CD4-positive, alpha-beta T cell treated with Interleukin-17A for 1 hour (primary cell): ENCODE measurements around the gene SCAI.
"Not testable (repeated sequence)": the region's sequence is repeated elsewhere in the genome, so short reads cannot be mapped to it uniquely, and the experiment has no call there.

Source experiments
- DNase-seq: peaks from one replicate; pipeline ENCODE4 v3.0.0-alpha.2; 2020

Gene SCAI

DNA sequence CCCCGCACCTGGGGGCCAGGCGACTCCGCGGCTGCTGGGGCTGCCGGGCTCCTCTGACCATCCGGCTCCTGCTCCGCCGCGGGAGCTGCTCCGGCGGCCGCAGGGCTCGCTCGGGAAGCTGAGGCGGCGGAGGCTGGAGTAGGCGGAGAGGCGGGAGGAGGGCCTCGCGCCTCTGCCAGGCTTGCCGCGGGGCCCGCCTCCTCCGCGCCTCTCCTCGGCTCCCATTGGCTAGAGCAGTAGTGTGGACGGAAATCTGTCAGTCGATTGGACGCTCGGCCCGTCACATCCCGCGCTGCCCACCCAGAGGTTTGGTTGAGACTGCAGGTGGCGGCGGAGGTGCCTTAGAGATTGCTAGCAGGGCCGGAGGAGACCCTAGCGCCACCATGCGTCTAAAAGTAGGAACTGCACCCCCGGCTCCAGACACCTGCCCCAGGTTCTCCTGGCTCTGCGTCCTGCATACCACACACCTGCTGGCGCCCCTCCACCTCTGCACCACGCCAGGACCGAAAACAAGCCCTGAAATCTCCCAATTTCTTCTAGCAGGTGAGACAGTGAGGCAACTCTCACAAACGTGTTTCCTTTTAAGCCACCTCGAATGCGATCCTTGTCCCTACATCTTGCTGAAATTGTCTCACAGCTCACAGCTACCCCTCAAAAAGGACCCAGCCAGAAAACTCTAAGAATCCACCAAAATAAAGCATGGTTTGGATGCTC lies at the start of gene SCAI:
Gene SCAI (minus strand): TSS at position 152 of the 714 bp plus-strand sequence. CDS start 91 bp downstream, at position 61.
- peak; percentile 99 for DNase-seq

DNA sequence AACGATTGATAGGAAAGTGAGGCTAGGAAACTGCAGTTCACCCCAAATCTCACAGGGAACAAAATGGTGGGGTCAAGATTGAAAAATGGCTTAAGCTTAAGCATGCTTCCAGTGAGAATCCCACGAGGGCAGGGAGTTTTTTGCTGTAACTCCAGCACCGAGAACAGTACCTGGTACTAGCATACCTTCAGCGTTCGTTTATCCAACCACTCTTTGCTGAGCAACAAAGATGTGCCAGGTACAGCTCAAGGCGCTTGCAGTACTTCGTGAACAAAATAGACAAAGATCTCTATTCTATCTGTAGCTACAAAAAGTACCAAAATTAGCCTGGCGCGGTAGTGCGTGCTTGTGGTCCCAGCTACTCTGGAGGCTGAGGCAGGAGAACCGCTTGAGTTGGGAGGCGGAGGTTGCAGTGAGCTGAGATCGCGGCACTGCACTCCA lies 47.1 kb upstream of the SCAI start:
- peak; percentile 32 for DNase-seq

DNA sequence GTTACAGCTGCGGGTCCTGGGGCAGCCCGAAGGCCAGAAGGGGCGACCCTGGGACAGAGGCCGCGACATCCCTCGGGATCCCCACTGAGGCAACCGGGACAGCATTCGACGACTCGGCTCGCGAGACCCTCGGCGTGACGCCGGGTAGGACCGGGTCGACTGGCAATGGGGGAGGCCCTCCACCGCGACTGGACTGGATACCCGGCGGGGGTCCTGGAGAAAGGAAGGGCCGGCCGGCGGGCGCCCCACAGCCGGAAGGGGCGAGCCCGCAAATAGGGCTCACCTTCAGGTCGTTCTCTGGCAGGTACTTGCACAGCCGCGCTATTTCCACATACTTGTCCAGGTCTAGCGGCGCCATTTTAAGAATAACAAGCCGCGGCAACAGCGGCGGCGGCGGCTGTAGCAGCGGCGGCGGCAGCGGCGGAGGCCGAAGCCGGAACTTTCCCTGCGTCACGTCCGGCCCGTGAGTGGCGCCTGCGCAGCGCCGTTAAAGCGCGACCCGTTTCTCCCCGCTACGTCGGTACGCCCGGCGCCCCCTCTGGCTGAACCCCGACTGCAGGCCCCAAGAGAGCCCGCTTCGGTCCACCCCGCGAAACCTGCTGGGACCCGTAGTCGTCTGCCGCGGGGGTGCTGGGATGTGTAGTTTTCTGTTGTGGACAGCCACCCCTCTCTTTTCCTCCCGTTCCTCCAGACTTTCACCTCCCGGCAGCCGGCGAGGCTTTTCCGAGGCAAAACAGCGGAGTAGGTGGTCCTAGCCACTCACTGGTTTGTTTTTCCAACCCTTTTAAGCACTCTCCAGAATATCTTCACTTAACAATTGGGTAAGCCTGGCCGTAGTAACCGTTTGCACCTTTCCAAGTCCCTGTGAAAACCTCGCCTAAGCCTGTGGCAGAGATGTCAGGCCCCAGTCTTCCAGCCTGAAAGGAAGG lies 46.3 kb upstream of the SCAI start, which contains the start of gene PPP6C:
Gene PPP6C (minus strand): TSS at position 443 of the 929 bp plus-strand sequence. CDS start 85 bp downstream, at position 358.
- peak; percentile 97 for DNase-seq

DNA sequence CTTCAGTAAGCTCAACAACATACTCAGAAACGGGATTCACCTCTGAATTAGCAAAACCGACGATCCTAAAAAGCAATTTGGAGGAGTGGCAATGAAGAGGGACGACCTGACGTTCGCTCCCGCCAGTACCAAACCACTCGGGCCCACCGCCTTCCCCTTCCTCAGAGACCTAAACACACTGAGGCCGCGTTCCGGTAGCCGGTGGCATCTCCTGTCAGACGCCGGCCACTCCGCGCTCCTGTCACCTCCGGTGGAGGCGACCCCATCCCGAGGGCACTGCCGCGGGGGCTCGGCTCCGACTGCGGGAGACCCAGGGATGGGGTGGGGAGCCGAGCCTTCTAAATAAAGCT lies 45.7 kb upstream of the SCAI start:
- peak; percentile 43 for DNase-seq

DNA sequence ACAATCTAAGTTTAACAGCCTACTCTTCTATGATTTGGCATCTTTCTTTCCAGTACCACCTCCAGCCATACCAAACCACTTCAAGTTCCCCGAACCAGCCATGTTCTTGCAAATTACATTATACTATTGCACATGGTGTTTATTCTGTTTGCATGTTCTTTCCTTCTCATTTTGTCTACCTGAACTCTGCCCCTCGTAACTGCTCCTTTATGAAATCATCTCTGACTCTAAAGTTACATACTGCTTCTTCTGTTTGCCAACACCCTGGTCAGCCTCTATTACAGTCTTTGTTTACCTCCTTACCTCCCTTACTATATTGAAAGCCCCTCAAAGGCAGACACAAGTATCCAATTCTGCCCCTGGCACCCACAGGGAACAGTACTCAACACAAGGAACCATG lies 40.2 kb upstream of the SCAI start:
- DNase-seq = no peak

DNA sequence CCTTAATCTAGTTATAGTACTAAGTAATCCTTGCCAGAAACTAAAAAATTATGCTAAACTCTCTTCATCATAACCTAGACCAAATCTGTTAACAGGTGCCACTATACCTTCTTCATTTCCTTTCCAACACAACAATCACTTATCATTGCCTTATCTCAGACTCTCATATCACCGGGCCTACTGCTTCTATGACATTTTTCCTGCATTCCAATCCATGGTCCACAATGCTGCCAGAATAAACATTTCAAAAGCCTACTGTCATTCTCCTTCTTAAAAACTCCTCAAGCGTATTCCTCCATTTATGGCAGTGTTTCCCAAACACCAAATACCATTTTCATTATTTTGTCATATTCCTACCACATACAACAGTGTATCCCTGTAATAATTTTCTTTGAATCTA lies 39.7 kb upstream of the SCAI start:
- no peak for DNase-seq

DNA sequence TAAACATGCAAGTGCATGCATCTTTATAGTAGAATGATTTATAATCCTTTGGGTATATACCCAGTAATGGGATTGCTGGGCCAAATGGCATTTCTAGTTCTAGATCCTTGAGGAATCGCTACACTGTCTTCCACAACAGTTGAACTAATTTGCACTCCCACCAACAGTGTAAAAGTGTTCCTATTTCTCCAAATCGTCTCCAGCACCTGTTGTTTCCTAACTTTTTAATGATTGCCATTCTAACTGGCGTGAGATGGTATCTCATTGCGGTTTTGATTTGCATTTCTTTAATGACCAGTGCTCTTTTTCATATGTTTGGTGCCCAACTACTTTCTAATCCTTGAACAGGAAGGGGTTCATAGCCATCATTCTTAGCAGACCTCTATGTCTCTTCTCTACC lies 38.4 kb upstream of the SCAI start:
- DNase-seq = not testable (repeated sequence)

DNA sequence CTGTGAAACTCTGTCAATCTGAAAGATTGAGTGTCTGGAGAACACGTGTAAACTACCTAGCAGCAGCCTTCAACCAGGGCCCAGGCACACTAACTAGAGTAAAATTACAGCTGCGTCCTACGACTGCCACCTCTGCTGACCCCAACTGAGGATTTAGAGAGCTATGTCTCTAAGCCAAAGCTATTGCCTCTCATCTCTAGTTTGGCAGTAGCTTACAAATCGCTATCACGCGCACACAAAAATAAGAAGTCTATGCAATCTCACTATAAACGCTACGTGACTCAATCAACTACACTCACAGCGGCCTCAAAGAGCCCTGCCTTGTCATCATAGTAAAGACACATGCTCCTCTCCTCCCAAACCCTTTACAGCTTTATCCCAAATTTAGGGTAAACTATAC lies 37.5 kb upstream of the SCAI start:
- DNase-seq = no peak

DNA sequence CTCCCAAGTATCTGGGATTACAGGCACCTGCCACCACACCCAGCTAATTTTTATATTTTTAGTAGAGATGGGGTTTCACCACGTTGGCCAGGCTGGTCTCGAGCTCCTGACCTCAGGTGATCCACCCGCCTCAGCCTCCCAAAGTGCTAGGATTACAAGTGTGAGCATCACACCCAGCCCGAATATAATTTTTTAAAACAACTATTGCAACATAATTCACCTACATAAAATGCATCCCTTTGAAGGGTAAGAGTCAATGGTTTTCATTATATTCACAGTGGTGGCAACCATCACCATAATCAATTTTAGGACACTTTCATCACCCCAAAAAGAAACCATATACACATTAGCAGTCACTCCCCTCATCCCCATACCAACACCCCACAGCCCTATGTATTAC lies 36.4 kb upstream of the SCAI start:
- not testable (repeated sequence) for DNase-seq

DNA sequence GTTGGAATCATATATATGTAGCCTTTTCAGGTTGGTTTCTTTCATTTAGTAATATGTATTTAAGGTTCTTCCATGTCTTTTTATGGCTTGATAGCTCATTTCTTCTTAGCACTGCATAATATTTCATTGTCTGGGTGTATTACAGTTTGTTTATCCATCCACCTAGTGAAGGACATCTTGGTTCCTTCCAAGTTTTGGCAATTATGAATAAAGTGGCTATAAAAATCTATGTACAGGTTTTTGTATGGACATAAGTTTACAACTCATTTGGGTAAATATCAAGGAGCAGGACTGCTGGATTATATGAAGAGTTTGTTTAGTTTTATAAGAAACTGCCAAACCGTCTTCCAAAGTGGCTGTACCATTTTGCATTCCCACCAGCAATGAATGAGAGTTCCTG lies 34.6 kb upstream of the SCAI start:
- no peak for DNase-seq

DNA sequence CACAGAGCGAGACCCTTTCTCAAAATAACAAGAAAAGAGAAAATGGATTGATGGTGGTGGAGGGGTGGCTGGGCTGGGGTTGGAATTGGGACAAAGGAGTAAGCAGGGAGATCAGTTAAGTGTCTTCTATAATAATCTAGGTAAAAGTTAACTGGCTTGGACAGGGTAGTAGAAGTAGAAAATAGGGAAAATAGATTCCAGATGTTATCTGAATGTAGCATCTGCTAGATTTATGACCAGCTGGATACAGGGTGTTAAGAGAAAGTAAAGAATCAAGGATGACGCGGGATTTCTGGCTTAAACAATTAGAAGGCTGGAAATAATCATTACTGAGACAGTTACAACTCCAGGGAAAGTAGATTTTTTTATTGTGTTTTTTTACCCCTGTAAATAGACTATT lies 33.3 kb upstream of the SCAI start:
- no peak for DNase-seq

DNA sequence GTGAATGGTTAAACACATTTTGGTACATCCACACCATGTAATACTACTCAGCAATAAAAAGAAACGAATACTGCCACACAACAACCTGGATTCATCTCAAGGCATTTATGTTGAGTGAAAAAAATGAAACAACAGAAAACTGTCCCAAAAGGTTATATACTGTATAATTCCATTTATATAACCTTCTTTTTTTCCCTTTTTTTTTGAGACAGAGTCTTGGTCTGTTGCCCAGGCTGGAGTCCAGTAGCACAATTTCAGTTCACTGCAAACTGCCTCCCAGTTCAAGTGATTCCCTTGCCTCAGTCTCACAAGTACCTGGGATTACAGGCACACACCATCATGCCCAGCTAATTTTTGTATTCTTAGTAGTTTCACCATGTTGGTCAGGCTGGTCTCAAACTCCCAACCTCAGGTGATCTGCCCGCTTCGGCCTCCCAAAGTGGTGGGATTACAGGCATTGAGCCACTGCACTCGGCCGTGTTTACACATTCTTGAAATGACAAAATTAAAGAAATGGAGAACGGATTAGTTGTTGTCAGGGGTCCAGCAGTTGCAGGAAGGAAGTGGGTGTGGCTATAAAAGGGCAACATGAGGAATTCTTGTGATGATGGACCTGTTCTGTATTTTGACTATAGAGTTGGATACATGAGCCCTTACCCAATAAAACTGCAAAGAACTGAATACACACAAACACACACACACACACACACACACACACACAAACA lies 28.9 kb upstream of the SCAI start:
- DNase-seq = no peak

DNA sequence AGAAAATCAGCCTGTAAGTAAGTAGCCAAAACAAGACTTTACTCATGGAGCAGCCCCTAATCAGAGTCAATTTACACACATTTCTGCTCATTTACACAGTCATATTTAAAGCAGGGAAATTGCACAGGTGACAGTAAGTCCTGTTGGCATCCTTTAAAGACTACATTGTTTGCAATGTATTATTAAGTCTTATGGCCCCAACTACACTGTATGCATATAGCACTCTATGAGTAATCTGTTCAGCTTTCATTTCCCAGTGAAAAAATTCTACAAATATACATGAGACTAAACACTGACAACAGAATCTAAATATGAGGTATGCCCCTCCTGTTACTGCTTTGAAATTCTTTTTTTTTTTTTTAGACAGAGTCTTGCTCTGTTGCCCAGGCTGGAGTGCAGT lies 26.6 kb upstream of the SCAI start:
- no peak for DNase-seq

DNA sequence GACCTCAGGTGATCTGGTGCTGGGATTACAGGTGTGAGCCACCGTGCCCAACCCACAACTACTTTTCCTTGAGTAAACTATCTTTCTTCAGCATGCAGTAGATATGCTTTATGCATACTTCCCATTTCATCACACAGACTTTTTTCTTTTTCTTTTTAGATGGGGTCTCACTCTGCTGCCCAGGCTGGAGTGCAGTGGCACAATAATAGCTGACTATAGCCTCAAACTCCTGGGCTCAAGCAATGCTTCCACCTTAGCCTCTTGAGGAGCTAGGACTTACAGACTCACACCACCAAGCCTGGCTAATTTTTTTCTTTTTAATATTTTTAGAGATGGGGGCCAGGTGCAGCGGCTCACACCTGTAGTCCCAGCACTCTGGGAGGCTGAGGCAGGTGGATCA lies 23.4 kb upstream of the SCAI start:
- no peak for DNase-seq

DNA sequence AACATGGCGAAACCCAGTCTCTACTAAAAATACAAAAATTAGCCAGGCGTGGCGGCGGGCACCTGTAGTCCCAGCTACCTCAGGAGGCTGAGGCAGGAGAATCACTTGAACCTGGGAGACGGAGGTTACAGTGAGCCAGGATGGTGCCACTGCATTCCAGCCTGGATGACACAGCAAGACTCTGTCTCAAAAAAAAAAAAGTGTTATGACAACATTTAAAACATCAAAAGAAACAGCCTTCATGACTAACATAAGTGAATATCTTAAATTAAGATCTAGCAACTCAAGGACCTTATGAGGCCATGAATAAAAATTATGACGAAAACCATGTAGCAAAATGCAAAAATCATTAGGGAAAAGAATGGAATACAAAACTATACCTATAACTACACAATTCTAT lies 19.6 kb upstream of the SCAI start:
- not testable (repeated sequence) for DNase-seq

DNA sequence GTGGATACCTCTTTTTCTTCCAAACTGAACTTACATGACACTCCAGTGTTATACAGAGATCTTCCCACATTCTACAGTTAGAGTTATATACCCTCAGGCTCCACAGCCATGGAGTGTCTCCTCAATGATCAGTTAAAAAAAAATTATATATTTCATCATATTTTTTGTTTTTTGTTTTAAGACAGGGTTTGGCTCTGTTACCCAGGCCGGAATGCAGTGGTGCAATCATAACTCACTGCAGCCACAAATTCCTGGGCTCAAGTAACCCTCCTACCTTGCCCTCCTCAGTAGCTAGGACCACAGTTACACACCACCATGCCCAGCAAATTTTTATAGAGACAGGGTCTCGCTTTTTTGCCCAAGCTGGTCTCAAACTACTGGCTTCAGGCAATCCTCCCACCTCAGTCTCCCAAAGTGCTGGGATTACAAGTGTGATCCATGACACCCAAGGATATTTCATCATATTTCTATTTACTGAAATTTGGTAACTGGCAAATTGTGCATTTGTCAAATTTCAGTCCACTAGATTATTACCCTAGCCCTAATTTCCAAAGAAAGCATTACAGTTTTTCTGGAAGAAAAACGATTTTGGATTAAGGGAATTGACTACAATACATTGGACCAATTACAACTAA lies 18.1 kb upstream of the SCAI start:
- no peak for DNase-seq

DNA sequence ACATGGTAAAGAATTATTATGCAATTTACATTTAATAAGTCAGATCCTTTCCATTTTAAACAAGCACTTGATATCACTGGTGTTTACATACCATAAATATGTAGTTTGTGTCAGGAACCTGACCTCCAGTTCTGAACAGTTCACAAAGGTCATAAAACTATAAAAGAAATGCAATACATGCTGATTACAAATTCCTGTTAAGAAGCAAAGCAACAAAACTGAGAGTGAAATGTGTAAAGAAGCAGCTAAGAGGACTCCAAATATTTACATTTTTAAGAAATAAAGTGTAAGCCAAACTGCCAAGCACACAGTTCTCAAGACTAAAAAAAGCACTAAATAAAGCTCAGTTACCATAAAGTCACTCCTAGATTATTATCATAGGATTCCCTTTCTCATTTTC lies 17.4 kb upstream of the SCAI start:
- DNase-seq = no peak

DNA sequence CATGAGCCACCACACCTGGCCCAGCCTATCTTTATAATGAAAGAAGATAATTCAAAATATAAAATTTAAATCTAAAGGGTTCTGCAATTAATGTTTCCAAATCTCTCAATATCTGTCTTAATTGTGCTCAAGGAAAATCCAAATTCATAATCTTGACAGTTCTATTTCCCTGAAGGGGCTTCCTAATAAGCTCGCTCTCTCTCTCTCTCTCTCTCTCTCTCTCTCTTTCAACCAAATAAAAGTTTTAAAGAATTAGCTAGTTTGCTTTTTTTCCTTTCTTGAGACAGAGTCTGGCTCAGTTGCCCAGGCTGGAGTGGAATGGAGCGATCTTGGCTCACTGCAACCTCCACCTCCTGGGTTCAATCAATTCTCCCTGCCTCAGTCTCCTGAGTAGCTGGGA lies 13.2 kb upstream of the SCAI start:
- no peak for DNase-seq

DNA sequence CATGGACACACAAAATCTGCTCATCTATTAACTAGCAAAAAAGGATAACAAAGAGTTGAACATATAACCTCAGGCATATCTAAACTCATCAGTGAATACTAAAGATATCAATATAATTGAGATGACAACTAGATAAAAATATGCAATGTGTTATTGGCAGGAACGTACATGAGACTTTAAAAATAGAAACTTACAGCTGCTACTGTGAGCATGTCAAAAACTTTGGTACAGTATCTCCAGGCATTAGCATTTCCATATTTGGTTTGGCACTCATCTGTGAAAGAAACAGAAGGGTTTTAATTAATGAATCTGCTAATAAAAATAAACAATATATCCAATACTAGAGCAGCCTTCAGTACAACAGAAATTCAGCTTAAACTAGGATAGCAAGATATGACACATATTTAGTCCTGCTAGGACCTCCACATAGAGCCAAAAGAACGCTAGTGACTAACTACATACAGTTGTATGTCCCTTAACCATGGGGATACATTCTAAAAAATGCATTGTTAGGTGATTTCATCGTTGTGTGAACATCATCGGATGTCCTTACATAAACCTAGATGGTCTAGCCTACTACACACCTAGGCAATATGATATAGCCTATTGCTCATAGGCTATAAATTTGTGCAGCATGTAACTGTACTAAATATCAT lies 10.5 kb upstream of the SCAI start:
- DNase-seq = no peak

DNA sequence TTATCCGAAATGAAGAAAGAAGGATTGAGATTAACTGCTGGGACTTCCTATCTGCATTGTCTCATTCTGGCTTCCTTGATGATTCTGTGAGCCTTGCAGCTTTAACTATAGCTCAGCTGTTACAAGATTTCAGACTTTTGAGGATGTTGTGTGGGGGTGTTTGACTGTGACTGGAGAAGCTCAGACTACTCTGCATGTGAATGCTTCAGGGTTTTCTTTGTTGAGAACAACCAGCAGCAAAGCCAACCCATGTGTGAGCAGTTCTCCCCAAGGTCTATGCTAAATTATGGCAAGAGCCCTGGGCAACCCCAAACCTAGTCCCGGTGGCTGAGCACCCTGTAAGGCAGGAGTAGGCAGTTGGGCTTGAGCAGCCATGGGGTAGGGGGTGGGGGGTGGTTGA lies 8.4 kb upstream of the SCAI start:
- DNase-seq = no peak

DNA sequence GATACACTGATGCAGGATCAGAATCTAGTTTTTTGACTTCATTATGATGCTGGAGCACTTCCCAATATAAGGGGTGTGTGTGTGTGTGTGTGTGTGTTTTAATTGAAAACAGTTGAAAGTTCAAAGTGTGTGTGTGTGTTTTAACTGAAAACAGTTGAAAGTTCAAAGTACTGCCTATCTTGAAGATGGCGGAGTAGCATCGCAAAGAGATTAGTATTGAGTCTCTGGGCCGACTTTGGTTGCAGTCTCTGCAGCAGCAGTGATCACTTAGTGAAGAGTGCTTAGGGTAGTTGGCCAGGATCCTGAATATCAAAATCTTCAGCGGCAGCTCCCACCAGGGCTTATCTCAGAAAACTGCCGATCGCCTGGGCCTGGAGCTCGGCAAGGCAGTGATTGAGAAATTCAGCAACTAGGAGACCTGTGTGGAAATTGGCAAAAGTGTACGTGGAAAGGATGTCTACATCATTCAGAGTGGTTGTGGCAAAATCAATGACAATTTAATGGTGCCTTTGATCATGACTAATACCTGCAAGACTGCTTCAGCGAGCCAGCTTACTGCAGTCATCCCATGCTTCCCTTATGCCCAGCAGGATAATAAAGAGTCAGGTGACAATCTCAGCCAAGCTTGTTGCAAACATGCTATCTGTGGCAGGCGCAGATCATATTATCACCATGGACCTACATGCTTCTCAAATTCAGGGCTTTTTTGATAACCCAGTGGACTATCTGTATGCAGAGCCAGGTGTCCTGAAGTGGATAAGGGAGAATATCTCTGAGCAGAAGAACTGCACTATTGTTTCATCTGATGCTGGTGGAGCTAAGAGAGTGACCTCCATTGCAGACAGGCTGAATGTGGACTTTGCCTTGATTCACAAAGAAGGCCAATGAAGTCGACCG lies 7.3 kb upstream of the SCAI start:
- DNase-seq = no peak
